ENCODE results near the gene LRRC45. TPM values are rescaled to one million over a fixed set of nuclear protein-coding genes. Genes with fewer than 3 reads are reported as not detected.

The LRRC45 gene
- total and polyA plus RNA-seq, 8 donors: 12.0 to 23.2 (median 17.6) TPM

DNA sequence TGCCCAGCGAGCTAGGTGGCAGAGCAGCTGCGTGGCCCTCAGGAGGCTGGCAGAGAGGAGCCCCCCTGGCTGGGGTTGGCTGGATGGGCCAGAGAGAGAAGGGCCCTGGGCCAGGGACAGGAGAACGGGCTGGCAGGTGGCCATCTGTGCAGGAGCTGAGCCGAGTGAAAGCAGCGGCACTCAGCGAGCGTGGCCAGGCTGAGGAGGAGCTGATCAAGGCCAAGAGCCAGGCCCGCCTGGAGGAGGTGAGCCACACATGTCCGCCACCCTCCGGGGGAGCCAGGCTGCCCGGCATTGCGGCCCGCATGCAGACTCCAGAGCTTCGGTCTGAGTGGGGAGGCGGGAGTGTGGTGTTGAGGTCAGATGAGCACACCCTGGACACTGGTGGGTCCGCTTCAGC, 6.3 kb downstream of the LRRC45 start:
- H3K36me3 ChIP-seq: peaks cover 0 to 13% of the 10 kb centered on the region in 2 donors
- no peak for ATAC-seq
- intact Hi-C loops (cut with DNase I): no loop called here
- TF ChIP-seq, protein P1, sequence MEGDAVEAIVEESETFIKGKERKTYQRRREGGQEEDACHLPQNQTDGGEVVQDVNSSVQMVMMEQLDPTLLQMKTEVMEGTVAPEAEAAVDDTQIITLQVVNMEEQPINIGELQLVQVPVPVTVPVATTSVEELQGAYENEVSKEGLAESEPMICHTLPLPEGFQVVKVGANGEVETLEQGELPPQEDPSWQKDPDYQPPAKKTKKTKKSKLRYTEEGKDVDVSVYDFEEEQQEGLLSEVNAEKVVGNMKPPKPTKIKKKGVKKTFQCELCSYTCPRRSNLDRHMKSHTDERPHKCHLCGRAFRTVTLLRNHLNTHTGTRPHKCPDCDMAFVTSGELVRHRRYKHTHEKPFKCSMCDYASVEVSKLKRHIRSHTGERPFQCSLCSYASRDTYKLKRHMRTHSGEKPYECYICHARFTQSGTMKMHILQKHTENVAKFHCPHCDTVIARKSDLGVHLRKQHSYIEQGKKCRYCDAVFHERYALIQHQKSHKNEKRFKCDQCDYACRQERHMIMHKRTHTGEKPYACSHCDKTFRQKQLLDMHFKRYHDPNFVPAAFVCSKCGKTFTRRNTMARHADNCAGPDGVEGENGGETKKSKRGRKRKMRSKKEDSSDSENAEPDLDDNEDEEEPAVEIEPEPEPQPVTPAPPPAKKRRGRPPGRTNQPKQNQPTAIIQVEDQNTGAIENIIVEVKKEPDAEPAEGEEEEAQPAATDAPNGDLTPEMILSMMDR (IDR thresholded peaks at IDR 0.05): no peak
- H3K9me3 ChIP-seq: no peaks in the 10 kb centered on the region
- H3K27ac ChIP-seq: no peak overlapping the region
- peaks cover 0 to 12% of the 10 kb centered on the region in 2 donors for H3K27me3 ChIP-seq
- no peak for DNase-seq
- no peak overlapping the region for H3K4me3 ChIP-seq
- H3K4me1 ChIP-seq: peaks cover 5 to 32% of the 10 kb centered on the region in 2 donors

DNA sequence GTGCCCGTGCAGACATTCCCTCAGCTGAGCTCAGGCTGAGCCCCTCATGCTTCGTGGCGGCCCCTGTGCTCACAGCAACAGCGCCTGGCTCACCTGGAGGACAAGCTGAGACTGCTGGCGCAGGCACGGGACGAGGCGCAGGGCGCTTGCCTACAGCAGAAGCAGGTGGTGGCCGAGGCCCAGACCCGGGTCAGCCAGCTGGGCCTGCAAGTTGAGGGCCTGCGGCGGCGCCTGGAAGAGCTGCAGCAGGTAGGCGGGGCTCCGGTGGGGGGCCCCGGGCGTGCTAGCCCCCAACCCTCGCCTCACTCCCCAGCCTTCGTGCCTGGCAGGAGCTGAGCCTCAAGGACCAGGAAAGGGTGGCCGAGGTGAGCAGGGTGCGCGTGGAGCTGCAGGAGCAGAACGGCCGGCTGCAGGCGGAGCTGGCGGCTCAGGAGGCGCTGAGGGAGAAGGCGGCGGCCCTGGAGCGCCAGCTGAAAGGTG, 6.9 kb downstream of the LRRC45 start:
- ATAC-seq (no peak), DNase-seq (no peak)
- no peak overlapping the region for H3K27ac ChIP-seq
- H3K36me3 ChIP-seq: peaks cover 0 to 13% of the 10 kb centered on the region in 2 donors
- TF ChIP-seq, protein P1 (IDR thresholded peaks at IDR 0.05): no peak
- H3K4me3 ChIP-seq: peak overlapping the region in 1 of 2 donors; percentile 55
- peaks cover 0 to 12% of the 10 kb centered on the region in 2 donors for H3K27me3 ChIP-seq
- intact Hi-C loops (cut with DNase I): loop anchor here in 1 of 2 donors (2.0 kb wide), 1 partner anchor 125 kb away; no protein-coding TSS in a partner anchor
- H3K4me1 ChIP-seq: peaks cover 5 to 30% of the 10 kb centered on the region in 2 donors
- no peaks in the 10 kb centered on the region for H3K9me3 ChIP-seq

DNA sequence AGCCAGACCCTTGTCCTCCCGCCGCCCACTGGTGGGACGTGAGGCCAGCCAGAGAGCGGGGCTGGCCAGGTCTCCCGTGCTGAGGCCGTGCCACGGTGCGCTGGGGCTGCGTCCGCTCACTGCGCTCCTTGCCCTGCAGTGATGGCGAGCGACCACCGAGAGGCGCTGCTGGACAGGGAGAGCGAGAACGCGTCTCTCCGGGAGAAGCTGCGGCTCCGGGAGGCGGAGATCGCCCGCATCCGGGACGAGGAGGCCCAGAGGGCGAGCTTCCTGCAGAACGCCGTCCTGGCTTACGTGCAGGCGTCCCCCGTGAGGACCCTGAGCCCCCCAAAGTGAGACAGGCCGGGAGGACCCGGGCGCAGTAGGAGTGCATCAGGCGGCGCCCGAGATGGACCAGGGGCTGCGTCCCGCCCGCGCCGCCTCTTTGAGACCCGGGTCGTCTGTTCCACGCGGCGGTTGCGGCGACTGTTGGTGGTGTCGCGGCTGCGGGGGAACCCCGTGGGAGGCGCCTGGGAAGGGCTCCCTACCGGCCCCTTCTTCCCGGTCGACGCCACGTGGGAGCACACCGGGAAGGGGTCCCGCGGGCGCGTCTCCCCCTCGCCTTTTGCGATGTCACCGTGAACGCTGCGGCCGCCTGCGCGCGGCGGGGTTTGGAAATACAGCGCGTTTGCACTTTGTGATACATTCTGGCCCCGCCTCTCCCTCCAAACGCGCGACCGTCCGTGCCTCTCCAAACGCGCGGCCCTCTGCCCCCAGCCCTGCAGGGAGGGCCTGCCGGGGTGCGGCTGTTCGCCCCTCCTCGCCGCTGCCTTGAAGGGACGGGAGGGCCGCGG, 7.6 kb downstream of the LRRC45 start:
- TF ChIP-seq, protein P1 (IDR thresholded peaks at IDR 0.05): peak; percentile 93 to 96
- Histone ChIP-seq H3K27me3 (peaks cover 0 to 12% of the 10 kb centered on the region in 2 donors), H3K36me3 (peaks cover 0 to 13% of the 10 kb centered on the region in 2 donors), H3K27ac (peak overlapping the region in 1 of 2 donors; percentile 31), H3K4me3 (peak overlapping the region; percentile 30 to 55), H3K9me3 (no peaks in the 10 kb centered on the region), H3K4me1 (peaks cover 5 to 32% of the 10 kb centered on the region in 2 donors)
- intact Hi-C loops (cut with DNase I): loop anchor here in 1 of 2 donors (2.0 kb wide), 1 partner anchor 124 kb away; no protein-coding TSS in a partner anchor
- DNase-seq (peak; percentile 71 to 96 (median 86)), ATAC-seq (peak; percentile 95)

DNA sequence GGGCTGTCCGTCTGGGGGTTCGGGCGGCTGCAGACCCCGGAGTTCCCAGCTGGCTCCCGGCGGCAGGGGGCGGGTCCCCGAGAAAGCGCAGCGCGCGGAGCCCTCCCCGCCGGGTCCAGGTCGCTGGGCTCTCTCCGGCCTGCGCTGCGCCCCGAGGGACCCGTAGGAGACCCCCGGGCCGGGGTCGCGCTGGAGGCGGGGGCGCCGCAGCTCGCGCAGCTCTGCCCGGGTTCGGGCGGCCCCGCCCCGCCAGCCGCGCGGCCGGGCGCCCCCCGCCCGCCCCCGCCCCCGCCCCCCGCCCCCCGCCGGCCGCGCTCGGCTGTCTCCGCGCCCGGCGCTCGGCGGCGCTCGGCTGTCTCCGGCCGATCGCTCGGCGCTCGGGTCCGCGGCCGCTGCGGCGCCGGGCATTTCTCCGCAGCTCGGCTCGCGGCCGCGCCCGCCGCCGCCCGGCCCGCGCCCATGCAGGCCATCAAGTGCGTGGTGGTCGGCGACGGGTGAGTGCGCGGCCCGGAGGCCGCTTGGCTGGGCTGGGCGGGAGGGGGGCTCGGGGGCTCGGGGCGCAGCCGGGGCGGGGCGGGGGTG, 8.3 kb downstream of the LRRC45 start, which contains the start of gene RAC3:
Gene RAC3 (plus strand): TSS at position 376 of the 582 bp plus-strand sequence. CDS start 84 bp downstream, at position 460.
- Histone ChIP-seq H3K9me3 (no peaks in the 10 kb centered on the region), H3K27ac (peak within 1 kb of the TSS in 1 of 2 donors; percentile 31), H3K27me3 (peaks cover 0 to 12% of the 10 kb centered on the region in 2 donors), H3K36me3 (peaks cover 0 to 13% of the 10 kb centered on the region in 2 donors), H3K4me1 (peaks cover 9 to 38% of the 10 kb centered on the region in 2 donors), H3K4me3 (peak within 1 kb of the TSS; percentile 30 to 55)
- TF ChIP-seq, protein P1 (IDR thresholded peaks at IDR 0.05): no peak
- DNase-seq: no peak
- intact Hi-C loops (cut with DNase I): loop anchor here in 1 of 2 donors (2.0 kb wide), 1 partner anchor 123 kb away; no protein-coding TSS in a partner anchor
- peak; percentile 7 for ATAC-seq
